GM18499 (cell line): Measurements from ENCODE around the gene GABRB1.

Experiments used
- ATAC-seq: cut with Tn5 transposase; IDR thresholded peaks from one replicate; pipeline ENCODE4 v1.9.1; 2021; ENCODE audit warnings: moderate number of reproducible peaks; ENCODE audit not compliant: insufficient read depth, unreplicated experiment

The GABRB1 gene

DNA sequence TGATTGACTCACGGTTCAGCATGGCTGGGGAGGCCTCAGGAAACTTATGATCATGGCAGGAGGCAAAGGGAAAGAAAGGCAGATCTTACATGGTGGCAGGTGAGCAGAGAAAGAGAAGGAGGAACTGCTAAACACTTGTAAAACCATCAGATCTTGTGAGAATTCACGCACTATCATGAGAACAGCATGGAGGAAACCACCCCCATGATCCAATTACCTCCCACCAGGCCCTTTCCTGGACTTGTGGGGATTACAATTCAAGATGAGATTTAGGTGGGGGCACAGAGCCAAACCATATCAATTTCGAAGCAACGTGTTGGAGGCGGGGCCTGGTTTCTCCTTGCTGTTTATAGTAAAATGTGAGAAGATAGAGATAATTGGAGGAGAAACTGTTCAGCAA, 167.4 kb downstream of the GABRB1 start:
- no peak for ATAC-seq

DNA sequence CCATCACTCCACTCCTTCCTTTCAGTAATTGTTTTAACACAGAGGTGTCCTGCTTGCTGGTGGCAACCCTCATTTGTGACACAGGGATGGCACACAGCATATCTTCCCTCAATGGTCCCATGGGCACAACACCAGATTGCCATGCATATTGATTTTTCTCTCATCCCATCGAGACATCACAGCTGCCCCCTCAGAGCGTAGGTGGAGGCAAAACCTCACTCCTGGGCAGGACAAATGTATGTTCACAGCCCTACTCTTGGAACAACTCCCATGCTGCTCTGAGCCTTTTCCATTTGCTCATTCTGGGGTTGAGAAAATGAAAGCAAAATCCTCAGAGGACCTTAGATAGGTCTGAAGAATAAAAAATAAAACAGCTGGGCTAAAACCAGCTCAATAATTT, 172.2 kb downstream of the GABRB1 start:
- ATAC-seq = no peak

DNA sequence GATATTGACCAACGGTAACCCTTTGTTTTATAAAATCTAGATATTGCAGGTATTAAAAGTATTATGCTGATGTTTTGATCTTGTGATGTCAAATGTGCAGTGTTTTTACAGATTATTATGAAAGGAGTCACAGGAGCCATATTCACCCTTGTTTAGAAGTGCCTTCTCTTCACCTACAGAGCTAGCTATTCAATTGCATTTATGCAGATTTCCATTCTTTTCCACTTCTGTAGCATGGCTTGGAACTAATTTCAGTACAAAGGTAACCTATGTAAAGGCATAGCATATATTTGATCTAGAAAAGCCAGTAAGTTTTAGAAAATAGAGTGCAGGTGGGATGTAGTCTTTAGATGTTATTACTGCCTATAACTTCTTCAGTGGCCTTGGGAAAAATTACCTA, 176.2 kb downstream of the GABRB1 start:
- ATAC-seq = no peak

DNA sequence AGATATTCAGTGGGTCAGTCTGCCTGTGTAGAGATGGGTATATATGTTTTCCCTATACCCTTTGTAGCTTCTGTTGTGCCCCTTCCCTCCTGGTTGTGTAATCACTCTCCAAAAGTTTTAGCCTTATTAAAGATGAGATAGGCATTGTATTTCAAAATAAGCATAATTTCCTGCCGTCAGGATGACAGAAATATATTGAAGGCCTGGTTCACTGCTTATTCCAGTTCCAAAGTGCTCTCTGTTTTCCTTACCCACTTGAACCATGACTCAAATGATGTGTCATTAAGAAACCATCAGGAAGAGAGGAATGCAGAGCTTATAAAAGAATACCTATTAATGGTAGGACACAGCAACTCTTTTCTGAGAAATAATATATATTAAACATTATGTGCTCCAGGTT, 178.5 kb downstream of the GABRB1 start:
- no peak for ATAC-seq

DNA sequence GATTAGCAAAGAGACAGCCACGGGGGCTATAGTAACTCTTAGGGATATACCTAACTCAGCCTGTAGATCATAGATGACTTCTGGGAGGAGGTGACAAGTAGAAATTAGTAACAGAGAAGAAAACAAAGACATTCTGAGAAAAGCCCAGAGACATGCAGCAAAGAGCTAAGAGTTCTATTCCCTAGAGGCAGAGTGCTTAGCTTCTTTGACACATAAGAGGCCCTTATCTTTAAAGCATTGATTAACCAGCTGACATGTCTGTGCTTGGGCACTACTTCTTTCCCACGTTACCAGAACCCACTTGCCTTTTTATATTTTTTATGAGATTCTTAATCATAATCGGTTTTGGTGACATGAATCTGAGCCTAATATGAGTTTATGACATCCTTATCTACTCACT, 179.5 kb downstream of the GABRB1 start:
- ATAC-seq = no peak

DNA sequence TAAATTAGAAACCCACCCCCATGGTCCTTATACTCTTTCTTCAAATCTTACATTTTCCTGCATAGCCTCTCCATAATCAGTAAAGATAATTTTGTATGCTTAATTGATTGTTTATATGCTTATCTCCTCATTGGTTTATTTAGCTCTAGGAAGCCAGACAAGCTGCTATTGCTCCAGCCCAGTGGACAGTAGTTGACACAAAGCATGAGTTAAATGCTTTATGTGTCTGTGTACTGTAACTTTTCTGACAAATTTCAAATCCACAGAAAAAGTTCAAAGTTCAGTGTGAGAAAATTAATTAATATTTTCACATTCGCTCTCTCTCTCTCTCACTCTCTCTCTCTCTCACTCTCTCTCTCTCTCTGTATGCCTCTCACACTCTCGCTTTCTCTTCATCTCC, 181.7 kb downstream of the GABRB1 start:
- ATAC-seq = no peak

GRCh38 chr4:47213539-47213938, 182.2 kb downstream of the GABRB1 start:
- ATAC-seq = no peak

- ATAC-seq = no peak
These were observed 182.6 kb downstream of the GABRB1 start for GRCh38 chr4:47213971-47214370.

- no peak for ATAC-seq
These were observed 184.4 kb downstream of the GABRB1 start for GRCh38 chr4:47215759-47216158.

GRCh38 chr4:47217291-47217690, 185.9 kb downstream of the GABRB1 start:
- no peak for ATAC-seq

- no peak for ATAC-seq
These were observed 186.5 kb downstream of the GABRB1 start for GRCh38 chr4:47217884-47218283.

GRCh38 chr4:47218631-47219030, 187.3 kb downstream of the GABRB1 start:
- ATAC-seq = no peak

DNA sequence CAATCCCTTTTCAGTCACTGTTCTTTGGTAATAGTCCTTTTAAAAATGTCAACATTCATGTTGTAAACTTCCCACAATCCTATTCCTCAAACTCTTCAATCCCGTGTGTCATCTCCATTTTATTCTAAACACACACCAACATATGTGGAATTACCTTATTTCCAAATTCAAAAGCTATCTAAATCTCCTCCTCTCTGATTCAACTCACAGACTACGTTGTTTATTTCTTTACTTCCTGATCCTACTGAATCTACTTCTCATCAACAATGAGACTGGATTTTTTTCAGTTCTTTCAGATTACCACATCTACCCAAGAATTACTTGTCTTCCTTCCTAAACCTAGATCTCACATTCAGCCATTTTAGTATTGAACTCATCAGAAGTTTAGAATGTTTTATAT, 188.2 kb downstream of the GABRB1 start:
- no peak for ATAC-seq

GRCh38 chr4:47221721-47222120, 190.4 kb downstream of the GABRB1 start:
- ATAC-seq = no peak

DNA sequence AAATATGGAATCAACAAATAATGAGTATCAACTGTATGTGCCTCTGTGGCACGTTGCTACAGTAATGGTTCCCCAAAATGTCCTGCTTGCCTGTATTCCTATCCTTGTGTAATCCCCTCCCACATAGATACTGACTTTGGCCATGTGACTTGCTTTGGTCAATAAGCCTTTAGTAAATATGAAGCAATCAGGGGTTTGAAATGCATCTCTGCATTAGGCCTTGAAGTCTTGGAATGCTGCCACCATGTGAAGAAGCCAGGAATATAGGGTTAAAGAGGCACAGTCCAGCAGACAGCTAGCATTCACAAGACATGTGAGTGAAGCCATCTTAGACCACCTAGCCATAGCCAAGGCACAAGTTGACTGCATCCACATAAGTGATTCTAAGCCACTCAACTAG, 190.9 kb downstream of the GABRB1 start:
- no peak for ATAC-seq

GRCh38 chr4:47224361-47224760, 193.0 kb downstream of the GABRB1 start:
- no peak for ATAC-seq

GRCh38 chr4:47235721-47236120, 204.4 kb downstream of the GABRB1 start:
- ATAC-seq = no peak

- ATAC-seq = no peak
These were observed 207.3 kb downstream of the GABRB1 start for GRCh38 chr4:47238667-47239066.

DNA sequence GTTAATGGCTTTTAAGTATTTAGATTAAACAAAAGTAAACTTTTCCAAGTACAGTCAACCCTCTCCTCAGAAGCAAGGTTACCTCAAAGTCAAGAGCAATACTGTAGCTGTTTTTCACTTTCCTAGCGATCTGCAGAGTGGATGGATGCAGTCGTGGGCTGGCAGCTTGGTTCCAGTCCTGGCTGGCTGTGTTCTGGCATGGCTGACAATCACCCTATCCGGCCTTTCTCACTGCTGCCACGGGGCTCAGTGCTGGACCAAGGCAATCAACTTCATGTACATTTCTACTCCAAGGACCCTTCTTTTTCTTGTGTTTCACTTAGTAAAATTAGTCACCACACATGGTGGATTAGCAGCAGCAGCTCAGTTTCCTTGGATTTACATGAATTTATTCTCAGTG, 208.3 kb downstream of the GABRB1 start:
- no peak for ATAC-seq

DNA sequence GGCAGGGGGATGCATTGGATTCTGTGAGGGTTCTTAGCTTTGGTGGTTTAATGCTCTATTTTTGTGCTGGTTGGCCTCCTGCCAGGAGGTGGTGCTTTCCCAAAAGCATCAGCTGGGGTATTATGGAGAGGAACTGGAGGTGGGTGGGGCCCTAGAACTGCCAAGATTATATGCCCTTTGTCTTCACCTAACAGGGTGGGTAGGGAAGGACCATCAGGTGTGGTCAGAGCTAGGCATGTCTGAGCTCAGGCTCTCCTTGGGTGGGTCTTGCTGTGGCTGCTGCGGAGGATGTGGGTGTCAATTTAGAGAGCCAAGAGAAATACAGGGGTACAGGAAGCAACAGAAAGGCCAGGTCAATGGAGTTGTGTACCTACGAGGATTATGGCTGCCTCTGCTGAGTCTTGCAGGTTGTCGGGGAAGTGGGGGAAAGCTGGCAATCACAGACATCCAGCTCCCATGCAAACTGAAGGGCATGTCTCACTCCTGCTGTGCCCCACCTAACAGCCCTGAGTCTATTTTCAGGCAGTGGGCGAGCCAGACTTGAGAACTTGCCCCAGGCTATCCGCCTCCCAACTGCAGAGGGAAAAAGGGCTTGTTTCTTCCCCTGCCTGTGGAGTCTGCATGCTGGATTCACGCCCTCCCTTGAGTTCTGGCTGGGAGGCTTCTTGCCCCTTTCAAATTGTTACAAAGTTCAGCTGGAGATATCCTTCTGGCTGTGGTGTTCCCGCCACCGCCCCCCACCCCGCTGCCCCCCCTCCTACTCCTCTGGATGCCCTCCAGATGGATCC, 220.2 kb downstream of the GABRB1 start:
- ATAC-seq = no peak

DNA sequence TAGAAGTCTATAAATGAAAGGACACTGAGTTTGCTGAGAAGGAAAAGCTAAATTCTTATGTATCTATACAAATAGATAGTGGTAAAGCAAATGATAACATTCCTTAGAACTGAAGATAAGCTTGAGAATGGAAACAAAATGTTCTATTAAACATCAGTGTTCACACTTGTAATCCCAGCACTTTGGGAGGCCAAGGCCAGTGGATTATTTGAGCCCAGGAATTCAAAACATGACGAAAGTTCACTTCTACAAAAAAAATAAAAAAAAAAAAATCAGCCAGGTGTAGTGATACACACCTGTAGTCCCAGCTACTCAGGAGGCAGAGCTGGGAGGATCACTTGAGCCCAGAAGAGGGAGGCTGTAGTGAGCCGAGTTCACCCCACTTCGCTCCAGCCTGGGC, 232.4 kb downstream of the GABRB1 start:
- no peak for ATAC-seq

DNA sequence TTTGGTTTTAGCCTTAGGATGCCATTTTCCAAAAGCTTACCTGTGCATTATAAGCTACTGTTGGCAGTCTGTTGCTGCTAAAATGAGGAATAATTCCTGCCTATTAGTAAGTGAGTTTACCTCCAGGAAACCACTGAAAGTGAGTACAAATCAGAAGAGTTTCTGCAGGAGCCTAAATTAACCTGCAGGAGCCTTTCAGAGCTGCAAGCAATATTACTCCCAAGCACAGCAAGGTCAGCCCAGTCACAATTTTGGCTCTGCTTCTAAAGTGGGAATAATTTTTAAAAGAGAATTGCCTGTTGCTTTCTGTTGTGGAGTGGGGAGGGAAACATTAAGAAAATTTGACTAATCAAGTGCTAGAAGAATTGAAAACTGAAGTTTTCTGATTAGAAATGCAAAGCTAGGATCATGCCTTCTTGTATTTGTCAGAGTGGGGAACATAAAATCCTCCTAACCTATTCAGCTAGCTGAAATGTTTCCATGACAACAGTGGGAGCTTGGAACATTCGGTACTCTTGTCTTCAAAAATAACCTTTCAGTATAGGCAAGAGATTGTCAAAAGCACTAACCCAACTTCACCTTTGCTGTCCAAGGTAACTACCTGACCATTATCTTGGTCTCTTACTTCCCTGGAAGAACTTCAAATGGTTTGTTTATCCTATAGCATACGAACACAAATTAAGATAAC, 239.0 kb downstream of the GABRB1 start:
- ATAC-seq = no peak
